Measurements from ENCODE around the gene NAXD.
"Not testable (repeated sequence)": the region's sequence is repeated elsewhere in the genome, so short reads cannot be mapped to it uniquely, and the experiment has no call there.

The NAXD gene

DNA sequence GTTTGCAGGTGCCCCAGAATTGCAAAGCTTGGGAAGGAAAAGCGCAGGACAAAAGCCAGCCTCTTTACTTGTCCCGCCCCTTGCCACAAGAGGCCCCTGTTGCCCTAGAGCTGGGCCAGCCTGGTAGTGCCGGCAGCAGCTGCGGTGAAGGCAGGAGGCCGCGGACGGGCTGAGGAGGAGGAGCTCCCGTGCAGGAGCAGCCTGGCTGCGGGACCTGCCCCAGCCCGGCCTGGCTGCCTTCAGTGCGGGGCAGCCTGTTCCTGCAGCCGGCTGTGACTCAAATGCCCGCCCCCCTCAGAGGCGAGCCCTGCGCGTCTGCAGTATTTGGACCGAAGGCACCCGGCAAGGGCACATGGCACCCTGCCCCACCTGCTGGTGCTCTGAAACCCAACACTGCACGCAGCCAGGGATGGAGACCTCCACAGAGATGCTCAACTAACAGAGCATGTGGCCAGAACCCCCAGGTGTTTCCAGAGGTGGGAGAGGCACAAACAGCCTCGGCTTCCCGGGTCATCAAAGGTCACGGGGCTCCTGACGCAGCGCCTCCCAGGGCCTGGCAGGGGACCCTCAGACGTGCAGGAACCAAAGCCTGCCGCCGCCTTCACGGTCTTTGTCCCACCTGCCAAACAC lies 29.7 kb downstream of the NAXD start:
- DNase-seq (ENCODE audit: low read depth in 3 of 3), result peak in 2 of 3 experiments; percentile 11 to 36

DNA sequence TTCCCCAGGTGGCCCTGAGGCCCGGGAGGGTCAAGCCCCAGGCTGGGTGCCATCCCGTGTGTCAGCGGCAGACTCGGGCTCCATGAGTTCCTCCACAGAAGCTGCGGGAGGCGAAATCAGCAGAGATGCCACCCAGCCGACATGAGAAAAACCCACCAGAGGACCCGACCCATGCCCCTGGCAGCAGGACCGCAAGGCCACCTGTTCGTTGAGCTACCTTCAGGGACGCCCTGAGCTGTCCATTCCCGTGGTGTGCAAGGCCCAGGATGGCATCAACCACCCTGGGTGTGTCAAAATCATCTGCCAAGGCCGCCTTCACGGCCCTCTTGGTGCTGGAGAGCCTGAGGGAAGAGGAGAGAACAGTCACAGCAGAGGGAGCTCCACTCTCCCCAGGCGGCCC lies 30.4 kb downstream of the NAXD start:
- no peak for DNase-seq (ENCODE audit: low read depth in 3 of 3)

DNA sequence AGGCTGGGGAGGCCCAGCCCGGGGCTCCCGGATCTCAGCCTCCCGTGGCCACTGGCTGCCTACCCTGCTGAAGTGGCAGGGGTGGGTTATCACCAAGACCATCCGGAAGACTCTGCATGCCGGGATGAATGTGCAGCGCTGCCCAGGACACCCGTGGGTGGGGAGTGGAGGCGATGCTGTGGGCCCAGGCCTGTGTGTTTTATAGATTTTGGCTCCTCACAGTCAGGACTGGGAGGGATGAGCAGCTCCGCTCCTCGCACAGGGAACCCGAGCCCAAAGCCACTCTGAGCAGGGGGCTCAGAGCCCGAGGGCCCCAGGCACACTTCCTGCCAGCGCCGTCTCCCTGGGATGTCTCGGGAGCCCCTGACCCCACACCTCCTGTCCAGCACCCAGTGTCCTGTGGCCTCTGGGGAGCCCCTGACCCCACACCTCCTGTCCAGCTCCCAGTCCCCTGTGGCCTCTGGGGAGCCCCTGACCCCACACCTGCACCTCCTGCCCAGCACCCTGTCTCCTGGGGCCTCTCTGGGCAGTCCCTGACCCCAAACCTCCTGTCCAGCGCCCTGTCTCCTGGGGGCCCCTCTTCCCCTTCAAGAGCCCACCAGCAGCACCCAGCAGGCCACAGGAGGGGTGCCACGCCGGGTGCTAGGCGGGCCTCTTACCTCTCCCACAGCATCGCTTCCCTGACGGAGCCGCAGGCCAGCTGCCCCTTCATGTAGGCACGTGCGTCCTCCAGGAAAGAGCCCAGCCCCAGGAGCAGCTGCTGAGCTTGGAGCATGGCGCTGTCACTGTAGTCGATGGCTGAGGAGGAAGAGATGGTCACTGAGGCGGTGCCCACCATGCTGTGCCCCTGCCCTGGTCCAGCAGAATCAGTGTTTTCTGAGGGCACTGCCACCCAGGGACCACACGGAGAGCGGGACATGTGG lies 31.4 kb downstream of the NAXD start:
- no peak for DNase-seq (ENCODE audit: low read depth in 3 of 3)

DNA sequence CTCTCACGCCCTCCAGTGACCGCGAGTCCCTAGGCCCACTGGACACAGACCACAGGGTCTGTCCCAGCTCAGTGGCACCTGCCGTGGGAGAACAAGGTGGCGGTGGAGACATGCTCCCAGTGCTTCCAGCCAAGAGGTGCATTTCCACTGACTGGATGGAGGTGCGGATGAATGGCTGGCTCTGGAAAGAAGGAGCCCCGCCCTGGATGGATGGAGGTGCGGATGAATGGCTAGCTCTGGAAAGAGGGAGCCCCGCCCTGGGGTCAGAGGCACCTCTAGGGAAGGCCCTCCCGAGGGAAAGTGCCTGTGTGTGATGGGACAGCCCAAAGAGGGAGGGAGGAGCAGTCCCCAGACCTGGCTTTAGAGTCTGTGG lies 32.0 kb downstream of the NAXD start:
- no peak for DNase-seq (ENCODE audit: low read depth in 3 of 3)

DNA sequence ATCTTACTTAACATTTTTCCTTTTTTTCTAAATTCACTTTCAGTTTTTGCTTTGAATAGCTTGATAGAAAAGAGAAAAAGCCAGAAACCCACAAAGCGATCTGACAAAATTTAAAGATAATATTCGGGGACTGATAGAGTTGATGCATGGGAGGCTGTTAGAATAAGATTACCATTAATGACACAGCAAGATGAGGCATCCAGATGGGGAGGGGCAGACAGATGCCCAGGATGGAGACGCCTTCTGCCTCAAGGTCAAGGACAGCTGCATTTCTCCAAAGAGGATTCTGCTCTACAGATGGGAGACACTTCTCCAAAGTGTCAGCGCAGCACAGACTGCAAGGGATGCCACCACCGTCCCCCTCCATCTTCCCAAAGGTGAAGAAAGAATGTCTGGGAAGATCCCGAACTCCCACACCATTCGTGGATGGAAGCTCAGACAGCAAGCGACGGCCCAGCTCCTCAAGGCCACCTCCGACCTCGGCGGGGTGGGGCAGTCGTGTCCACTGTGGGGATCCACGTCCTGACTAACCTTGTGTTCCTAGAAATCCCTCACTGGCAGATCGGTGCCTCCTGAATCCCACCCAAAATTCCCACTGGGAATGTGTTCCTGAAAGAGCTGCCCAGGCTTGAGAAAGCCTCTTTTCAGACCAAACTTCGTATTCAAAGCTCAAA lies 32.9 kb downstream of the NAXD start:
- no peak for DNase-seq (ENCODE audit: low read depth in 3 of 3)

DNA sequence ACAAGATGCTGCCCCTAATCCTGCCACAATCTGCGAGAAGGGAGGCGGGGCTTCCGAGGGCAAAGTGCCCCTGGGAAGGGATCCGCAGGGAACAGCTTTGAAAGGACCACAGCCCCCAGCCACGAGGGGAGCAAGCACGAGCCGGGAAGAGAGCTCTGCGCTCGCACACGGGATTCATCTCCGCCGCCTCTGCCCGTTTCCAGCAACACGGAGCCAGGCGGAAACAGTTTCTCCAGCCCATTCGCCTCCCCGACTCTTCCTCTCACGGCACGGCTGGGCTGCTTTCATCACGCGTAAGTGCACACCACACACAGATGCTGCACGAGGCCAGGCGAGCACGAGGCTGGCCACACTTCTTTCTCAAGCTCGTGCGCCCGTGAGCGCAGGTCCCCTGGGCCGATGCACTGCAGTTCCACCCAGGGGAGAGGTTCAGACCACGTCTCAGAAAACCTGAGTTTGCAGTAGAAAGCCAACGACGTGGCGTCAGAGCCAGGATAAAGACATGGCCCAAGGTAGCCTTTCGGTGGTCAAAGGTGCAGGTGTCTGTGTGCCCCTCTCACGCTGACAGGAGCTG lies 33.6 kb downstream of the NAXD start:
- no peak for DNase-seq (ENCODE audit: low read depth in 3 of 3)

DNA sequence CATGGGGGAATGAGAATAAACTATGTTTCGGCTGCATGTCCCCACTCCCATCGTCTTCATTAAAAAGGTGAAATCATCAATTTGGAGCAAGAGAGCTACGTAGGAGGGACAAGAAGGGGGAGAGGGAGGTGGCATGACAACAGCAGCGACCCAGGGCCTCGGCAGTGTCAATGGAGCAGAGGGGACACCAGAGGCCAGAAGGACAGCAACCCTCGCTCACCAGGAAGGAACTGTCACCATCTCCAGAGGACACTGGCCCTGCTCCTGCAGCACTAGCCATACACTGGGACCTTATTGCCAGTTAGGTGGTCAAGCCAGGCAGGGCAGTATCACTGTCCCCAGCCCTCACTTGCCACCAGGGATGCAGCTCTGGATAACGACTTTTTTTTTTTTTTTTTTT lies 34.2 kb downstream of the NAXD start:
- DNase-seq (ENCODE audit: low read depth in 3 of 3), result no peak

DNA sequence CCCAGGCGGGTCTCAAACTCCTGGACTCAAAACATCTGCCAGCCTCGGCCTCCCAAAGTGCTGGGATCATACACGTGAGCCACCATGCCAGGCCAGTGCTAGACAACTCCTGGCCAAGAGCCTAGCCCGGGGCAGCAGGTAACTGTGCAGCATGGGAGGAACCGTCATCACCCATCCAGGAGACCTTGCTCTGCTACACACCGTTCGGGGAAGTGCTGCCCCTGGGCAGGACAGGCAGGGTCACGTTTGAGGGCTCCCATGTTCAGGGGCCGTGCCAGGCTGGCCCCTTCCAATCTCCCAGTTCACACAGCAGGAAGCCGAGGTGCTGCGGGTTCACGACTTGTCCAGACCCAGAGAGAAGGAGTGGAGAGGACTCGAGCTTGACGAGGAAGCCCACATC lies 35.1 kb downstream of the NAXD start:
- DNase-seq (ENCODE audit: low read depth in 3 of 3), result no peak

DNA sequence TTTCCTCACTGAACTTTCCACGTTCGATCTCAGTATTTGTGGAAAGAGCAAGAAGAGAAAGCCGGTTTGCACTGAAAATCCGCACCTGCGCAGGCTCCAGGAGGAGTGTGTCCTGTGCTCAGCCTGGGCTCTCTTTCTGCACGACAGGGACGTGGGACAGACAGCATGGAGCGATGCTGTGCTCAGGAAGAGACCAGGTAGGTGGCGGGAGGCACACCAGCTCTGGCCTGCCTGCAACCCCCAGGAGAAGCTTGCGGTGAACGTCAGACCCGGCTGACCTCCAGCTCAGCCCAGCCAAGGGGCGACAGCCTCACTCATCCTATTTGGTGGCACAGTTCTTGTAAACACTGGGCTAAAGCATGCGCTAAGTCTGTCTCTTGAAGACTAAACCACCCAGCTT lies 35.9 kb downstream of the NAXD start:
- DNase-seq (ENCODE audit: low read depth in 3 of 3), result no peak

DNA sequence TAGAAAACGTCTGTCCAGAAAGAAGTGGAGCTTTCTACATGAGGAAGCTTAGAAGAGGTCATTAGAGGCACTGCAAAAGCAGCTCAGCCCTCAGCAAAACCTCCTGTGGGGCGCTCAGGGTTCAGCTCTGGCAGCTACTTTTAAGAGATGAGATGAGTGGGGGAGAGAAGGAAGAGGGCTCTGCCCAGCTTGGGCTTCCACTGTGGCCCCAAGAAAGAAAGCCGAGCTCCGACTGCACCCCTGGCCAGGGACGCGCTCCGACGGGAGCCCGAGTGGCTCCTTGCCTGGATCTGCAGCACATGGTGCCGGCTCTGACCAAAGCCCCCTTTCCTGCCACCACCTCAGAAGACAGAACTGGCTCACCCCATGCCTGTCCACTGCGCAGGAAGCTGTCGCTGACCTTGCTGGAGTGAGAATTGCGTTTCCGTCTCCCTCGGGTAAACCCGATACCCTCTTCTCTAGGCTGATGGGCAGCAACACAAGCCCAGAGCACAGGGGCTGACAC lies 36.4 kb downstream of the NAXD start:
- no peak for DNase-seq (ENCODE audit: low read depth in 3 of 3)

DNA sequence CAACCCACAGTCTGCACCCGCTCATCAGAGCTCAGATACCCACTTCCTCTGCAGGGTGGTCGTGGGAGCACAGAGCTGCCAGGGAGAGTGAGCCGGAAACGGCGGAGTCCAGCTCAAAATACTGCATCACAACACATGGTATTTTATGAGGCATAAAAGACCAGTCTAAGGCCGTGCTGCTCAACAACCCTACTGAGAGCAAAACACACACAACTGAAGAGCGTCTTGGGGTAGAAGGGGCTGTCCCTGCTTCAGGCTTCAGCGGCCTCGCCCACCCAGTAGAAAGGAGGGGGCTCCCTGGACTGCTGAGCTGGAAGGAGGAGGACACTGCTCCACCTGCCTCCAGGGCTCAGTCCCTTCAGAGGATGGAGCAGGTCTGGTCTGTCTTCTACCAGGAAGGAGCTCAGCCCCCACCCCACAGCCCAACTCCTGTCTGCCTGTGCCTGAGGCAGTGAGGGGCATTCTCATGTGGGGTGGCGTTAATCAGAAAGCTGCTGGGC lies 36.9 kb downstream of the NAXD start:
- no peak for DNase-seq (ENCODE audit: low read depth in 3 of 3)

DNA sequence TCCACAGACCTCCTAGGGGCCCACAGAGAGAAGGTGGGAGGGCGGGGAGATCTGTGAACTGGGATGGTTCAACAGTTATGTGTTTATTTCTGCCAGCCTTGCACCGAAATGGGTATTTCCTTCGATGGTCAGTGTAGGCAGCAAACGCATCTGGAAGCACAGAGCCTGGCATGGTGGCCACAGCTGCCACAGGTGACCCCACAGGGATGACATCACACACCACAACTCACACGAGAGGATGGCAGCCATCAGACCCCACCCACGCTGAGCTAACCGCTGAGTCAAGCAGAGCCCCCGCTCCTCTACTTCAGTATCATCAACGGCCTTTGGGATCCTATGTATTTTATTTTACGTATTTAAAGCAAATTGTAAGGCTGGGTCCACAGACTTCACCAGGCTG lies 37.4 kb downstream of the NAXD start:
- DNase-seq (ENCODE audit: low read depth in 3 of 3), result no peak

DNA sequence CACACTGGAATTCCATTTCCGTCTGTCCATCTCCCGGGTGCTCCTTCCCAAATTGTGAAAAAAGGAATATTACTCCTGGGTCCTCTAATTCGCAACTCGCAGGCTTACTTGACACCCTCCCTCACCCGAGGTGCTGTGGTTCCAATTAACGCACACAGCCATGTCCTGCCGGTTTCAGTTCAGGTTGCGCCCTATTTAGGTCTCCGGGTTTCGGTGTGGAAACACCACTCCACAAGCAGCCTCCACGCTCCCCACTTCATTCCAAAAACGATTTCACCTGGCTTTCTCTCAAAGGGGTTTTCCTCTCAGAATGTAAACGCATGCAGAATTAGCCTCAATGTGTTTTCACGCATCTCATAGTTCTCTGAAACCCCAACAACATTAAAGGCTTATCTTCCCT lies 37.9 kb downstream of the NAXD start:
- DNase-seq (ENCODE audit: low read depth in 3 of 3), result no peak

DNA sequence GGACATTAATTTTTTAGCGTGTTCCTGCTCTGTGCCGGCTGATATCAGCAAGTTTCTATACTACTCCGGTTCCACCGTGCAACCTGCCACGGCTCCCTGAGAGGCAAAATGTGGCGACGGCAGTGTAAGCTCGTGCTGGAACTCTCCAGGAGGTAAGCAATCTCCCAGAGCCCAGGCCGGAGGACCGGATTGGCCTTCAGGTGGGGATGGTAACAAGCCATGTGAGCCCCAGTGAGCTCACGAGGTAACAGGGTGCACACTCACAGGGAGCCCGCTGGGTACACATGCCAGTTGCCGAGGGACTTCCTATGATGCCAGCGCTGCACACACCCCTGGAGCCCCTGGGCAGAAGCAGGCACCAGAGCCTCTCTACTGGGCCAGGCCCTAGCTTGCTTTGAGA lies 38.5 kb downstream of the NAXD start:
- no peak for DNase-seq (ENCODE audit: low read depth in 3 of 3)

DNA sequence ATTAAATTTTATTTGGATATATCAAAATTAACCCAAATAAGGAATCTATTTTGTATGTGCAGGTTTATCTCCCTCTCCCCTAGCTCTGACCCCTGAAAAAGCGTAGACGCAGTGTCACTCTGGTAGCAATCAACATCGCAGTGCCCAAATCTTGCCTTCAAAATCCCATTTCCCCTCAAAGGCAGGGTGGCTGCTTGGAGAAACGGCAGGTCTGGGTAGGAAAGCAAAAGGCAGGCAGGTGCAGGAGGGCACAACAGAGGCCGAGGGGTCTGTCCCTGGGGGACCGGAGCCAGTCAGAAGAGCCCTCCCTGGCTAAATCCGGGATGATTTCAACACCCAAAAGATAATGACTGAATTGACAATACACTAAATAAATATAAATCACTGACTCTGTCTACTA lies 41.9 kb downstream of the NAXD start:
- no peak for DNase-seq (ENCODE audit: low read depth in 3 of 3)

DNA sequence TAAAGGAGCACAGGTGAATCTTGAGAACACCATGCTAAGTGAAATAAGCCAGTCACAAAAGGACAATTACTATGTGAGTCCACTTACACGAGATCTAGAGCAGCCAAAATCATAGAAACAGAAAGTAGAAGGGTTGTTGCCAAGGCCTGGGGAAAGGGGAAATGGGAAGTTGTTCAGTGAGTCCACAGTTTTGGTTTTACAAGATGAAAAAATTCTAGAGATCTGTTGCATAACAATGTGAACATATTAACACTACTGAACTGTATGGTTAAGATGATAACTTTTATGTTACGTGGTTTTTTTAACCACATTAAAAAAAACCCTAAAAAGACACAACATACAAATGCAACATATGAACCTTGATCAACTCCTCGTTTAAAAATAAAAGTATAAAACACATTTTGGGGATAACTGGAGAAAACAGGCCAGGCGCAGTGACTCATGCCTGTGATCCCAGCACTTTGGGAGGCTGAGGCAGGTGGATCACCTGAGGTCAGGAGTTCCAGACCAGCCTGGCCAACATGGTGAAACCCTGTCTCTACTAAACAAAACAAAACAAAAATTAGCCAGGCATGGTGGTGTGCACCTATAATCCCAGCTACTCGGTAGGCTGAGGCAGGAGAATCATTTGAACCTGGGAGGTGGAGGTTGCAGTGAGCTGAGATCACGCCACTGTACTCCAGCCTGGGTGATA lies 43.0 kb downstream of the NAXD start:
- DNase-seq (ENCODE audit: low read depth in 3 of 3), result not testable (repeated sequence)

DNA sequence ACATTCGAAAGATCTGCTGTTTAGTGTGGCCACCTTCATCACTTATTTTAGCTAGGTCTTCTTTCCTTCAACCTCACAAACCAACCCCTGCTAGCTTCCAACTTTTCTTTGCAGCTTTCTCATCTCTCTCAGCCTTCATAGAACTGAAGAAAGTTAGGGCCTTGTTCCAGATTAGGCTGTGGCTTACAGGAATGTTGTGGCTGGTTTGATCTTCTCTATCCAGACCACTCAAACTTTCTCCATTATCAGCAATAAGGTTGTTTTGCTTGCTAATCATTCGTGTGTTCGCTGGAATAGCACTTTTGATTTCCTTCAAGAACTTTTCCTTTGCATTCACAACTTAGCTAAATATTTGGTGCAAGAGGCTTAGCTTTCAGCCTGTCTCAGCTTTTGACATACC lies 45.9 kb downstream of the NAXD start:
- DNase-seq (ENCODE audit: low read depth in 3 of 3), result no peak

DNA sequence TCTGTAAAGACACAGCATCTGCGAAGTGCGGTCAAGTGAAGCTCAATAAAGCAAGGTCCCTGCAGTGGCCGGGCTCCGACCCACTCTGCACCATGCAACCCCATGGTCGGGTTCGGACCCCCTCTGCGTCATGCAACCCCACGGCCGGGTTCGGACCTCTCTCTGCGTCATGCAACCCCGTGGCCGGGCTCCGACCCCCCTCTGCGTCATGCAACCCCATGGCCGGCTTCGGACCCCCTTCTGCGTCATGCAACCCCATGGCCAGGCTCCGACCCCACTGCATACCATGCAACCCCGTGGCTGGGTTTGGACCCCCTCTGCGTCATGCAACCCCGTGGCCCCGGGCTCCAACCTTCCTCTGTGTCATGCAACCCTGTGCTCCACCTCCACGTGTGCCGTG lies 46.7 kb downstream of the NAXD start:
- no peak for DNase-seq (ENCODE audit: low read depth in 3 of 3)

DNA sequence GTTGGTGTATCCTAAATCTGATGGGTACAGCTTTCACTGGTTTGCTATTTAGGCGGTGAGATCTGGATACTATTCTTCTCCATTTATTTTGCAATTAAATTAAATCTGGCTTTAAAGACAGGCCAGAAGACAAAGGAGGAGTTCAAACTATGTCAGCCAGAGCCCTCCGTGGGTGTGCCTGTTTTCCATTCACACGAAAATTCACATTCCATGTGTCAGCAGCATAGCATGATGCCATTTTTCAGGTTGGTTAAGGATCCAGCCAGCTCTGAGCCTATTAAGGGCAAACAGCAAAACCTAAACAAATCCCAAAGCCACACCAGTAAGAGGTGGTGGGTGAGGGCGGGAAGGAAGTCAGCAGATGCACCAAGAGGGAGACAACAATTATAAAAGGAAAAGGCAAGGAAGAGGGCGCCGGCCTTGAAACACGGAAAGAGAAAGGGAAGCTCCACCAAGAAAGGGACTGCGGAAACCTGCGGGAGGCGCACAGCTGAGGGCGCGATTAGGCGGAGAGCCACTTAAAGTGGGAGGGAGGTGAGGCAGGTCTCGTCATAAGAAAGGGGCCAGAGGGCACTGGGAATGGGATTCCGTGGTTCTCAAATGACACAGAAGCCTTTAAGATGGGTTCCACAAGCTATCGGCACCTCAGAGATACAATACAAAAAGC lies 47.6 kb downstream of the NAXD start:
- DNase-seq (ENCODE audit: low read depth in 3 of 3), result no peak

DNA sequence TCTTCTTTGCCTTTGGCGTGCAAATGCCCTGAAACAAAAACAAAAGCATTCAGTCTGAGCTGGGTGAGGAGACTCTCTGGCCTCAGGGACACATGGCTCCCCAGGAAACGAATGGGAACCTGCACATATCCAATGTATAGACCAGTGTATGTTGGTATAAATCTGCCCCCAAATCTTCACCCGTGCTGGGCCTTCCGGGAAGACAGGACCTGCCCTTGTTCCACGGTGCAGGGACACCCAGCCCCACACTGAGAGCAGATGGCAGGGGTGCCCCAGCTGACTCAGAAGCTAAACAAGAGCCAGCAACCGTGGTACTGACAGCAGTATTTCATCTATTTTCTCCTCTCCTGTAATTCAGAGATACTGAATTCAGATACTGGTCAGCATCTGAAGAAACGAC lies 48.1 kb downstream of the NAXD start:
- no peak for DNase-seq (ENCODE audit: low read depth in 3 of 3)

DNA sequence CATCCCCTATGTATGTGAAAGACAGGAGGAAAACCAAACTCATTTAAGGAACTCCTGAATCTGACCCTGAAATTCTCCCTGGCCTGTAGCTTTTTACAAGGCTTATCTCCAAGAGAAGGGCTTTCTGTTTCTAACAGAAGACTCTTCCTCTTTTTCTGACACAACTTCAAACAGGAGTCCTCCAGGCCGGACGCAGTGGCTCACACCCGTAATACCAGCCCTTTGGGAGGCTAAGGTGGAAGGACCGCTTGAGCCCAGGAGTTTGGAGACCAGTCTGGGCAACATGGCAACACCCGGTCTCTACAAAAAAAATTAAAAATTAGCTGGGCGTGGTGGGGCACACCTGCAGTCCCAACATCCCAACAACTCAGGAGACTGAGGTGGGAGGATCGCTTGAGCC lies 48.7 kb downstream of the NAXD start:
- DNase-seq (ENCODE audit: low read depth in 3 of 3), result no peak
